Suprapubic skin (tissue), 4 donors: ENCODE data around the gene U2SURP. TPM values are rescaled to one million over a fixed set of nuclear protein-coding genes. Genes with fewer than 3 reads are reported as not detected.
"Not testable (repeated sequence)": the region's sequence is repeated elsewhere in the genome, so short reads cannot be mapped to it uniquely, and the experiment has no call there.

ENCODE experiments used
- DNase-seq, 2 donors: peaks; one replicate each; pipeline ENCODE4 v3.0.0-alpha.2; 2019; ENCODE audit warnings: low spot score in 2 of 2
- H3K27ac ChIP-seq: fragments of 200-600 bp; sonication (generic); one replicate; pipeline ENCODE4 v1.5.1; 2019
- H3K27me3 ChIP-seq: fragments of 200-600 bp; sonication (generic); one replicate; pipeline ENCODE4 v1.5.1; 2019
- H3K36me3 ChIP-seq: fragments of 200-600 bp; sonication (generic); one replicate; pipeline ENCODE4 v1.5.1; 2019
- H3K4me1 ChIP-seq: fragments of 200-600 bp; sonication (generic); one replicate; pipeline ENCODE4 v1.5.1; 2019
- H3K4me3 ChIP-seq: fragments of 200-600 bp; sonication (generic); one replicate; pipeline ENCODE4 v1.5.1; 2019; ENCODE audit warnings: mild to moderate bottlenecking
- H3K9me3 ChIP-seq: fragments of 200-600 bp; sonication (generic); one replicate; pipeline ENCODE4 v1.5.1; 2019
- CTCF ChIP-seq, 2 donors: fragments of 200-600 bp in 1 of 2; fragments of 450-650 bp in 1 of 2; sonication (generic) in 1 of 2; IDR thresholded peaks; one replicate each; pipeline ENCODE4 v1.5.1; 2016 to 2019; ENCODE audit warnings: antibody characterized with exemption in 2 of 2, mild to moderate bottlenecking in 1 of 2, moderate library complexity in 1 of 2
- EP300 ChIP-seq: sonication (generic); formaldehyde crosslinking; IDR thresholded peaks from one replicate; pipeline ENCODE4 v1.6.1; 2017; ENCODE audit warnings: antibody characterized with exemption
- POLR2A ChIP-seq, 2 donors: fragments of 450-650 bp; IDR thresholded peaks; one replicate each; pipeline ENCODE4 v1.6.1; 2017; ENCODE audit warnings: antibody characterized with exemption in 2 of 2, mild to moderate bottlenecking in 2 of 2, moderate library complexity in 2 of 2
- POLR2AphosphoS5 ChIP-seq, 3 donors: sonication (generic); formaldehyde crosslinking; IDR thresholded peaks; one replicate each; pipeline ENCODE4 v1.6.1; 2017; ENCODE audit warnings: antibody characterized with exemption in 3 of 3
- WGBS: methylation state at CpG from one replicate; pipeline ENCODE4 v1.1.5; 2018; 5-methylcytosine and 5-hydroxymethylcytosine counted together
- total RNA-seq, 4 donors: library from RNA; depleted of rRNA; stranded (reverse); fragments of >200 nt; gene quantifications; one replicate each; pipeline ENCODE4 v1.1.0, GENCODE V29; 2016

The U2SURP gene
- total RNA-seq, 4 donors from 2014 or later, result 51.4 to 175 (median 62.1) TPM

- TF ChIP-seq CTCF (IDR thresholded peaks at IDR 0.05) (peak; percentile 43 to 53), POLR2AphosphoS5 (IDR thresholded peaks at IDR 0.05) (no peak), POLR2A (IDR thresholded peaks at IDR 0.05) (no peak)
- 65% methylated on average over 5 of the region's 5 CpGs for WGBS
- no peak overlapping the region for H3K4me3 ChIP-seq
- H3K27me3 ChIP-seq, result no peaks in the 10 kb centered on the region
- H3K4me1 ChIP-seq, result no peaks in the 10 kb centered on the region
- no peaks in the 10 kb centered on the region for H3K9me3 ChIP-seq
- DNase-seq, result no peak
- no peak overlapping the region for H3K27ac ChIP-seq
- no peaks in the 10 kb centered on the region for H3K36me3 ChIP-seq
These were observed 14.2 kb upstream of the U2SURP start for GRCh38 chr3:142987080-142987700.

- Histone ChIP-seq H3K4me1 (no peaks in the 10 kb centered on the region), H3K27me3 (no peaks in the 10 kb centered on the region), H3K36me3 (no peaks in the 10 kb centered on the region), H3K9me3 (no peaks in the 10 kb centered on the region), H3K27ac (no peak overlapping the region), H3K4me3 (no peak overlapping the region)
- no peak for TF ChIP-seq EP300
- no peak for TF ChIP-seq POLR2AphosphoS5 (IDR thresholded peaks at IDR 0.05)
- TF ChIP-seq CTCF (IDR thresholded peaks at IDR 0.05), result no peak
- no peak for TF ChIP-seq POLR2A (IDR thresholded peaks at IDR 0.05)
- WGBS, result 26% methylated on average over 7 of the region's 7 CpGs
- no peak for DNase-seq
These were observed 13.7 kb upstream of the U2SURP start for GRCh38 chr3:142987707-142988106.

- H3K36me3 ChIP-seq, H3K27ac ChIP-seq, H3K4me1 ChIP-seq, H3K4me3 ChIP-seq, H3K27me3 ChIP-seq, DNase-seq, H3K9me3 ChIP-seq: not testable (repeated sequence)
- 82% methylated on average over 2 of the region's 2 CpGs for WGBS
These were observed 13.1 kb upstream of the U2SURP start for GRCh38 chr3:142988221-142988620.

- 100% methylated on average over 1 of the region's 3 CpGs for WGBS
- not testable (repeated sequence) for H3K4me1 ChIP-seq, H3K27ac ChIP-seq, DNase-seq, H3K36me3 ChIP-seq, H3K9me3 ChIP-seq, H3K27me3 ChIP-seq, H3K4me3 ChIP-seq
These were observed 12.5 kb upstream of the U2SURP start for GRCh38 chr3:142988826-142989225.

GRCh38 chr3:142990721-142991120 lies 10.6 kb upstream of the U2SURP start:
- TF ChIP-seq POLR2AphosphoS5 (IDR thresholded peaks at IDR 0.05), result no peak
- TF ChIP-seq CTCF (IDR thresholded peaks at IDR 0.05), result no peak
- no peak for TF ChIP-seq EP300
- TF ChIP-seq POLR2A (IDR thresholded peaks at IDR 0.05), result no peak
- H3K4me3 ChIP-seq, result no peak overlapping the region
- no peak for DNase-seq
- H3K27me3 ChIP-seq, result no peaks in the 10 kb centered on the region
- no peaks in the 10 kb centered on the region for H3K4me1 ChIP-seq
- no peaks in the 10 kb centered on the region for H3K36me3 ChIP-seq
- no peak overlapping the region for H3K27ac ChIP-seq
- 72% methylated on average over 5 of the region's 5 CpGs for WGBS
- no peaks in the 10 kb centered on the region for H3K9me3 ChIP-seq

GRCh38 chr3:142992323-142992722 lies 9.0 kb upstream of the U2SURP start:
- no peak overlapping the region for H3K27ac ChIP-seq
- DNase-seq, result no peak
- H3K4me1 ChIP-seq, result no peaks in the 10 kb centered on the region
- no peaks in the 10 kb centered on the region for H3K27me3 ChIP-seq
- 90% methylated on average over 7 of the region's 7 CpGs for WGBS
- H3K9me3 ChIP-seq, result no peaks in the 10 kb centered on the region
- H3K36me3 ChIP-seq, result no peaks in the 10 kb centered on the region
- TF ChIP-seq CTCF (IDR thresholded peaks at IDR 0.05), result no peak
- no peak for TF ChIP-seq POLR2AphosphoS5 (IDR thresholded peaks at IDR 0.05)
- TF ChIP-seq EP300, result no peak
- TF ChIP-seq POLR2A (IDR thresholded peaks at IDR 0.05), result no peak
- H3K4me3 ChIP-seq, result no peak overlapping the region
